Measurements from ENCODE around the gene JHY.

GRCh38 chr11:122847466-122847865 is 35.1 kb upstream of the JHY start:
- no peak for TF ChIP-seq POLR2A (IDR thresholded peaks at IDR 0.05; ENCODE audit: low read depth, low read length)
- no peak for TF ChIP-seq TAF1 (IDR thresholded peaks at IDR 0.05; ENCODE audit: low read depth, low read length)

Data from GM12891 (cell line).